ENCODE results near the gene EFCAB6. TPM values are rescaled to one million over a fixed set of nuclear protein-coding genes. Genes with fewer than 3 reads are reported as not detected.

EFCAB6 gene
- total and polyA plus RNA-seq, 2 of the 13 experiments (the other 11 are each of a cell fraction or from before 2014, with no cell fraction given): not detected

- FAIRE-seq: no peak
- H3K79me2 ChIP-seq (ENCODE audit: insufficient read depth, low read length): no peaks in the 10 kb centered on the region
- no peak overlapping the region for H3K4me2 ChIP-seq (ENCODE audit: low read depth, low read length)
- intact Hi-C loops (cut with micrococcal nuclease; ENCODE audit: unreplicated experiment): no loop called here
- ATAC-seq: no peak
- no peaks in the 10 kb centered on the region for H3K36me3 ChIP-seq (replicated peaks in 1 of 2; ENCODE audit: control insufficient read depth in 1 of 2, insufficient read depth in 2 of 2, low read length in 2 of 2)
- no peaks in the 10 kb centered on the region for H3K9me3 ChIP-seq (ENCODE audit: low read length)
- peaks cover 4 to 43% of the 10 kb centered on the region in 2 experiments; a peak in 4 of 5 replicates for H3K27me3 ChIP-seq (ENCODE audit: control insufficient read depth in 1 of 2, insufficient read depth in 2 of 2, low read length in 2 of 2)
- no peak for TF ChIP-seq ZNF30 (CRISPR knock-in tag; IDR thresholded peaks at IDR 0.05)
- TF ChIP-seq REXO4 (CRISPR knock-in tag; IDR thresholded peaks at IDR 0.05; ENCODE audit: borderline replicate concordance): no peak
- no peak for TF ChIP-seq ZNF598 (CRISPR knock-in tag; IDR thresholded peaks at IDR 0.05; ENCODE audit: borderline replicate concordance)
- no peak for TF ChIP-seq ZNF781 (CRISPR knock-in tag; IDR thresholded peaks at IDR 0.05; ENCODE audit: borderline replicate concordance, not compliant biosample characterization)
- no peak for TF ChIP-seq KAT7 (CRISPR knock-in tag; IDR thresholded peaks at IDR 0.05; ENCODE audit: borderline replicate concordance)
- no peak for TF ChIP-seq ZFYVE20 (CRISPR knock-in tag; IDR thresholded peaks at IDR 0.05; ENCODE audit: borderline replicate concordance, low read depth)
- TF ChIP-seq ZBTB39 (CRISPR knock-in tag; IDR thresholded peaks at IDR 0.05): no peak
- no peak for TF ChIP-seq ZNF263 (CRISPR knock-in tag; IDR thresholded peaks at IDR 0.05)
- TF ChIP-seq ZNF143 (CRISPR knock-in tag; IDR thresholded peaks at IDR 0.05): no peak
- TF ChIP-seq ZHX2 (IDR thresholded peaks at IDR 0.05; ENCODE audit: low read depth): no peak
- TF ChIP-seq ZHX2 (CRISPR knock-in tag; IDR thresholded peaks at IDR 0.05; ENCODE audit: borderline replicate concordance): no peak
- TF ChIP-seq ZNF770 (CRISPR knock-in tag; IDR thresholded peaks at IDR 0.05): no peak
- H2AFZ ChIP-seq (ENCODE audit: low read length): no peak overlapping the region
- DNase-seq (ENCODE audit: low spot score): no peak
- POLR2A ChIA-PET: no interaction called here
- H3K4me3 ChIP-seq (replicated peaks in 1 of 3; ENCODE audit: insufficient read depth in 1 of 3, low read depth in 2 of 3, low read length in 3 of 3): no peak overlapping the region
- H3K27ac ChIP-seq (ENCODE audit: extremely low read length, insufficient read depth, low read length): no peak overlapping the region
- no TSS peak for BruUV-seq (replicated peaks)
- 49% methylated on average over 11 of the region's 11 CpGs for WGBS (ENCODE audit: low lambda C conversion rate)
- peaks cover 12% of the 10 kb centered on the region for H3K4me1 ChIP-seq (ENCODE audit: insufficient read depth, low read length)
- CTCF ChIA-PET (ENCODE audit: low intra/inter-chr PET ratio, low total read pairs): no interaction called here
- H3K9ac ChIP-seq (ENCODE audit: insufficient read depth, low read depth, low read length): no peak overlapping the region
- in situ Hi-C loops (cut with HindIII; ENCODE audit: extremely low pct_ligation_motif_present, low pct_unique_long_range_greater_than_20kb): no loop called here
- no peaks in the 10 kb centered on the region for H4K20me1 ChIP-seq (ENCODE audit: insufficient read depth, low read length)
These were observed 13.5 kb upstream of the EFCAB6 start for GRCh38 chr22:43825651-43826050.

Data from HepG2 (cell line).